Measurements from ENCODE around the gene ZNF8. TPM values are rescaled to one million over a fixed set of nuclear protein-coding genes. Genes with fewer than 3 reads are reported as not detected.
"Not testable (repeated sequence)": the region's sequence is repeated elsewhere in the genome, so short reads cannot be mapped to it uniquely, and the experiment has no call there.

ZNF8 gene
- total and polyA plus RNA-seq, 4 experiments from 2014 or later, result 0.63 to 10.2 (median 5.2) TPM

DNA sequence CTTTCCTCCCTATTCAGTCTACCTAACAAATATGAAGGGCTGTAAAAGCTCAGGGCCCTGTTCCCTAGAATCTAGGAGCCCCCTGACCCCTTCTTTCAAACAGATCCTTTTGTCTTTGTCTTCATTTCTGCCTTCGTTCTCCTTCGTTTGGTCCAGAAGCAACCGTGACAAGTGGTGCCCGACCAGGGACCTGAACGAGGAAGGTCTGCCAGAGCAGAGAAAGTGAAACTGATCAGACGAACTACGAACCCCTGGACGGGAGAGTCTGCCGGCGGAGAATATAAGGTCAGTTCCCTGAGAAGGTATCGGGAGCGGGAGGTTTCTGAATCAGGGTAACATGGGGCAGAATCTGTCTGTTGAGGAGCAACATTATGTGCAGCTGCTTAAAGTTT, 27.2 kb downstream of the ZNF8 start:
- Mint-ChIP-seq H3K27ac (peak overlapping the region; percentile 97 to 100 (median 99)), H3K36me3 (peaks cover 54 to 59% of the 10 kb centered on the region in 2 donors), H3K4me1 (peaks cover 34 to 60% (median 45%) of the 10 kb centered on the region in 4 donors), H3K4me3 (peak overlapping the region; percentile 97 to 100 (median 100)), H3K9me3 (peaks cover 0 to 3% (median 0%) of the 10 kb centered on the region in 8 donors), H3K27me3 (no peaks in the 10 kb centered on the region)
- intact Hi-C loops (cut with micrococcal nuclease), result loop anchor here (1.0 to 5.0 kb wide), 13 partner anchors 20 to 1914 kb away; partner anchors contain the start of genes RPS5, ZNF274, ZNF324B and ZNF446
- H3K27me3 ChIP-seq (ENCODE audit: insufficient read depth, low read length), result no peaks in the 10 kb centered on the region
- CTCF ChIA-PET (ENCODE audit: partially characterized antibody), result interaction anchor here (1.1 to 1.7 kb wide), 3 partner anchors 77 to 214 kb away, joined by 3 to 7 read pairs (median 3); partner anchors contain the start of gene ZNF544
- peak overlapping the region; percentile 95 for H3K27ac ChIP-seq (ENCODE audit: low read depth, low read length)
- peak in 2 of 5 donors; percentile 18 to 40 for DNase-seq
- POLR2A ChIA-PET (ENCODE audit: partially characterized antibody), result interaction anchor here (0.7 to 3.5 kb wide), 10 partner anchors 11 to 169 kb away, joined by 3 to 26 read pairs (median 4); partner anchors contain the start of genes ZNF274, ZNF497, ZNF8 and ZSCAN22
- peaks cover 31% of the 10 kb centered on the region for H3K4me1 ChIP-seq (ENCODE audit: insufficient read depth, low read length)
- H3K4me3 ChIP-seq (ENCODE audit: low read length in 2 of 2), result peak overlapping the region; percentile 50 to 83
- H3K9me3 ChIP-seq (ENCODE audit: control insufficient read depth in 1 of 2, low read length in 2 of 2), result no peaks in the 10 kb centered on the region
- H3K36me3 ChIP-seq (ENCODE audit: insufficient read depth, low read length), result peaks cover 16% of the 10 kb centered on the region

DNA sequence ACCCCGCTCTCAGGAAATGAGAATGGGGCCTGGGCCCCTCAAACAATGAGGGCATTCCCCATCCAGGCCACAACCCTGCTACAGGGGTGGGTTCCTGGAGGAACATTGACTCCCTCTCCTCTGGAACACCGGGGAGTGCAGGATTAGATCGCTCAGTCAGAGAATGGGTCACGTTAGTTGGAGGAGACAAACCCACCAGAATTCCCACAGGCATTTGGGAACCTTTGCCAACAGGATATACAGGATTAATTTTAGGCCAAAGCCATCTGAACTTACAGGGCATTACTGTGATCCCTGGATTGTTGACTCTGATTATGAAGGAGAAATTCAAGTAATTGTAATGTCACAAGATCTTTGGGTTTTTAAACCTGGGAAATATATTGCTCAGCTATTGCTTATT, 29.0 kb downstream of the ZNF8 start:
- H3K27ac Mint-ChIP-seq, result peak overlapping the region in 5 of 7 donors; percentile 17 to 65 (median 57)
- H3K36me3 Mint-ChIP-seq, result peaks cover 61 to 71% of the 10 kb centered on the region in 2 donors

DNA sequence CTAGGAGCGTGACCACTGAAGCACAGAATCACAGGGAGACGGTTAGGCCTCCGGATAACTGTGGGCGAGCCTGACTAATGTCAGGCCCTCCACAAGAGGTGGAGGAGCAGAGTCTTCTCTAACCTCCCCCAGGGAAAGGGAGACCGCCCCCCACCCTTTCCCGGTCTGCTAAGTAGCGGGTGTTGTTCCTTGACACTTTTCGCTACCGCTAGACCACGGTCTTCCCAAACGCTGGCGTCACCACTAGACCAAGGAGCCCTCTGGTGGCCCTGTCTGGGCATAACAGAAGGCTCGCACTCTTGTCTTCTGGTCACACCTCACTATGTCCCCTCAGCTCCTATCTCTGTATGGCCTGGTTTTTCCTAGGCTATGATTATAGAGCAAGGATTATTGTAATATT, 31.9 kb downstream of the ZNF8 start:
- not testable (repeated sequence) for H3K9me3 Mint-ChIP-seq; H3K27me3 ChIP-seq (ENCODE audit: insufficient read depth, low read length); H3K4me3 ChIP-seq (ENCODE audit: low read length in 2 of 2); H3K4me3 Mint-ChIP-seq; H3K27ac Mint-ChIP-seq; H3K27ac ChIP-seq (ENCODE audit: low read depth, low read length); H3K27me3 Mint-ChIP-seq; H3K9me3 ChIP-seq (ENCODE audit: control insufficient read depth in 1 of 2, low read length in 2 of 2)
- H3K4me1 Mint-ChIP-seq, result peaks cover 26 to 48% (median 37%) of the 10 kb centered on the region in 4 donors
- ChIA-PET CTCF (ENCODE audit: partially characterized antibody) (interaction anchor here (0.7 kb wide), 1 partner anchor 83 kb away, joined by 7 read pairs; no protein-coding TSS in a partner anchor), POLR2A (ENCODE audit: partially characterized antibody) (interaction anchor here (1.9 kb wide), 1 partner anchor 52 kb away, joined by 7 read pairs; the partner anchor contains the start of gene ZNF497)
- peaks cover 22% of the 10 kb centered on the region for H3K4me1 ChIP-seq (ENCODE audit: insufficient read depth, low read length)
- peaks cover 51% of the 10 kb centered on the region for H3K36me3 ChIP-seq (ENCODE audit: insufficient read depth, low read length)
- intact Hi-C loops (cut with micrococcal nuclease), result loop anchor here (2.0 kb wide), 1 partner anchor 92 kb away; no protein-coding TSS in a partner anchor
- peak in 1 of 5 donors; percentile 10 for DNase-seq
- peaks cover 80 to 84% of the 10 kb centered on the region in 2 donors for H3K36me3 Mint-ChIP-seq

More for the DNA sequence above, 29.0 kb downstream of the ZNF8 start:
- no peaks in the 10 kb centered on the region for H3K27me3 Mint-ChIP-seq
- peaks cover 34 to 63% (median 50%) of the 10 kb centered on the region in 4 donors for H3K4me1 Mint-ChIP-seq
- H3K4me1 ChIP-seq (ENCODE audit: insufficient read depth, low read length), result peaks cover 31% of the 10 kb centered on the region
- POLR2A ChIA-PET (ENCODE audit: partially characterized antibody), result interaction anchor here (1.1 to 3.5 kb wide), 2 partner anchors 19 to 56 kb away, joined by 3 to 26 read pairs; partner anchors contain the start of genes ZNF497 and ZSCAN22
- DNase-seq, result no peak
- CTCF ChIA-PET (ENCODE audit: partially characterized antibody), result interaction anchor here (0.6 to 1.3 kb wide), 2 partner anchors 73 to 118 kb away, joined by 3 to 4 read pairs; partner anchors contain the start of gene ZNF837
- peaks cover 0 to 3% (median 0%) of the 10 kb centered on the region in 8 donors for H3K9me3 Mint-ChIP-seq
- no peaks in the 10 kb centered on the region for H3K27me3 ChIP-seq (ENCODE audit: insufficient read depth, low read length)
- intact Hi-C loops (cut with micrococcal nuclease), result loop anchor here (5.0 kb wide), 1 partner anchor 1915 kb away; the partner anchor contains the start of gene ZNF582
- H3K27ac ChIP-seq (ENCODE audit: low read depth, low read length), result no peak overlapping the region
- H3K4me3 Mint-ChIP-seq, result peak overlapping the region in 4 of 8 donors; percentile 17 to 49 (median 30)
- H3K36me3 ChIP-seq (ENCODE audit: insufficient read depth, low read length), result peaks cover 28% of the 10 kb centered on the region
- no peaks in the 10 kb centered on the region for H3K9me3 ChIP-seq (ENCODE audit: control insufficient read depth in 1 of 2, low read length in 2 of 2)
- no peak overlapping the region for H3K4me3 ChIP-seq (ENCODE audit: low read length in 2 of 2)

DNA sequence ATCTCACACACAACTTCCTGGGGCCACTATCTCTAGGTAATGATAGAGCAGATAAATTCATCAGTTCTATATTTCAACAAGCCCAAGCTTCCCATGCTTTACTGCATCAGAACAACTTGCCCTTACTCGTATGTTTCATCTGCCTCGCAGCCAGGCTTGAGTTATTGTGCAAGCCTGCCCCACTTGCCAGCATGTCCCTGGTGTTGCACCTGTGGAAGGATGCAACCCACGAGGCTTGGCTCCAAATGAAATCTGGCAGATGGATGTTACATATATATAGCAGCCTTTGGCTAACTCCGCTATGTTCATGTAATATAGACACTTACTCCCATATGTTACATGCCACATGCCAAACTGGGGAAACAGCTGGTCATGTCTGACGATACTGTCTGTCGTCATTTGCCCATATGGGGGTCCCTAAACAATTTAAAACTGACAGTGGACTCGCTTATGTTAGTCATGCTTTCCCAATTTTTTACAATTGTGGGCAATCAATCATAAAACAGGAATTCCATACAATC, 32.6 kb downstream of the ZNF8 start:
- H3K27ac Mint-ChIP-seq, result peak overlapping the region in 2 of 7 donors; percentile 35 to 64
- no peak for DNase-seq
- ChIA-PET POLR2A (ENCODE audit: partially characterized antibody) (no interaction called here), CTCF (ENCODE audit: partially characterized antibody) (interaction anchor here (0.7 kb wide), 1 partner anchor 84 kb away, joined by 7 read pairs; no protein-coding TSS in a partner anchor)
- Histone ChIP-seq H3K4me3 (ENCODE audit: low read length in 2 of 2) (no peak overlapping the region), H3K9me3 (ENCODE audit: control insufficient read depth in 1 of 2, low read length in 2 of 2) (no peaks in the 10 kb centered on the region), H3K27ac (ENCODE audit: low read depth, low read length) (no peak overlapping the region), H3K27me3 (ENCODE audit: insufficient read depth, low read length) (no peaks in the 10 kb centered on the region), H3K36me3 (ENCODE audit: insufficient read depth, low read length) (peaks cover 53% of the 10 kb centered on the region), H3K4me1 (ENCODE audit: insufficient read depth, low read length) (peaks cover 15% of the 10 kb centered on the region)
- H3K4me1 Mint-ChIP-seq, result peaks cover 21 to 40% (median 30%) of the 10 kb centered on the region in 4 donors
- intact Hi-C loops (cut with micrococcal nuclease), result loop anchor here (2.0 kb wide), 1 partner anchor 93 kb away; no protein-coding TSS in a partner anchor
- H3K9me3 Mint-ChIP-seq, result no peaks in the 10 kb centered on the region
- H3K4me3 Mint-ChIP-seq, result no peak overlapping the region
- peaks cover 76 to 82% of the 10 kb centered on the region in 2 donors for H3K36me3 Mint-ChIP-seq
- H3K27me3 Mint-ChIP-seq, result no peaks in the 10 kb centered on the region

DNA sequence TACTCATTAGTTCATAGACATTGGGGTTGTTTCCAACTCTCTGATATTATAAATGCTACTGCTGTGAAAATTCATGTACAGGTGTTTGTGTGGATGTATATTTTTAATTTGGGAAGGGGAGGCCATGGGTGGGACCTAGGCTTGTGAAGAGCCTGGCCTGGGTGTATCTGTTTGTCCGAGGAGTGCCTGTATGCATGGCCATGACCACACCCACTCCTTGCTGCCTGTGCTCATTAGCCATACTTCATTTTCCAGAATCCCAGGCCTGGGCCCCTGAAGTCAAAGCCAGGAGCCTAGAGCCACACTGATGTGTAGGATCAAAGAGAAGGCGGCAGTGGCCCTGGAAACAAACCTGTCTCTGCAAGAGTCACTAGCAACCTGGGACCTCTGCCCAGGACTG, 36.8 kb downstream of the ZNF8 start:
- peaks cover 3 to 6% (median 3%) of the 10 kb centered on the region in 4 donors for H3K4me1 Mint-ChIP-seq
- H3K4me3 Mint-ChIP-seq, result no peak overlapping the region
- Histone ChIP-seq H3K9me3 (ENCODE audit: control insufficient read depth in 1 of 2, low read length in 2 of 2) (no peaks in the 10 kb centered on the region), H3K36me3 (ENCODE audit: insufficient read depth, low read length) (peaks cover 37% of the 10 kb centered on the region), H3K4me1 (ENCODE audit: insufficient read depth, low read length) (no peaks in the 10 kb centered on the region), H3K4me3 (ENCODE audit: low read length in 2 of 2) (no peak overlapping the region), H3K27me3 (ENCODE audit: insufficient read depth, low read length) (no peaks in the 10 kb centered on the region), H3K27ac (ENCODE audit: low read depth, low read length) (no peak overlapping the region)
- H3K36me3 Mint-ChIP-seq, result peaks cover 43 to 47% of the 10 kb centered on the region in 2 donors
- no peak overlapping the region for H3K27ac Mint-ChIP-seq
- DNase-seq, result no peak
- ChIA-PET POLR2A (ENCODE audit: partially characterized antibody) (no interaction called here), CTCF (ENCODE audit: partially characterized antibody) (no interaction called here)
- intact Hi-C loops (cut with micrococcal nuclease), result no loop called here
- no peaks in the 10 kb centered on the region for H3K9me3 Mint-ChIP-seq
- H3K27me3 Mint-ChIP-seq, result no peaks in the 10 kb centered on the region

DNA sequence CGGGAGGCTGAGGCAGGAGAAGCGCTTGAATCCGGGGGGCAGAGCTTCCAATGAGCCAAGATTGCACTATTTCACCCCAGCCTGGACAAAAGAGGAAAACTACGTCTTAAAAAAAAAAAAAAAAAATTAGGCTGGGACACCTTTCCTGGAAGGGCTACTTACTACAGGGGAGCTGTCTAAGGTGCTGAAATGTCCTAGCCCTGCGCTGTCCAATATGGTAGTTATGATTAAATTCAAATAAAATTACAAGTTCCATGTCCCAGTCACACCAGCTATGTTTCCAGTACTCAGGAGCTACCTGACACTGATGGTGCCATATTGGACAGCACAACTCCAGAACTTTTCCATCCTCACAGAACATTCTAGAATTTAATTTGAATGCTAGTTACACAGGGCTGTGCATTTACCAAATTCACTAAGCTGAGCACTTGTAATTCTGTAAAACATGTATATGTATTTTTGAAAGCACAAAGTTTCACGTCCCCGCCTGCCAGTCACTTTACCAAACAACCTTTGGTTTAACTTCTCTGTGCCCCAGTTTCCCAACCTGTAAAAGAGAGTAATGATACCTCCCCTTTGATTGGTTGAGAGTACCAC, 38.8 kb downstream of the ZNF8 start:
- Histone ChIP-seq H3K27ac (ENCODE audit: low read depth, low read length) (no peak overlapping the region), H3K4me1 (ENCODE audit: insufficient read depth, low read length) (no peaks in the 10 kb centered on the region), H3K36me3 (ENCODE audit: insufficient read depth, low read length) (peaks cover 26% of the 10 kb centered on the region), H3K4me3 (ENCODE audit: low read length in 2 of 2) (no peak overlapping the region), H3K27me3 (ENCODE audit: insufficient read depth, low read length) (no peaks in the 10 kb centered on the region), H3K9me3 (ENCODE audit: control insufficient read depth in 1 of 2, low read length in 2 of 2) (no peaks in the 10 kb centered on the region)
- Mint-ChIP-seq H3K4me3 (no peak overlapping the region), H3K27me3 (no peaks in the 10 kb centered on the region), H3K36me3 (peaks cover 27 to 31% of the 10 kb centered on the region in 2 donors), H3K27ac (peak overlapping the region in 1 of 7 donors; percentile 43), H3K9me3 (no peaks in the 10 kb centered on the region), H3K4me1 (peaks cover 0 to 3% (median 0%) of the 10 kb centered on the region in 4 donors)
- ChIA-PET CTCF (ENCODE audit: partially characterized antibody) (interaction anchor here (0.9 to 1.0 kb wide), 2 partner anchors 8 to 45 kb away, joined by 3 to 5 read pairs; partner anchors contain the start of gene ZNF497), POLR2A (ENCODE audit: partially characterized antibody) (interaction anchor here (0.6 to 1.7 kb wide), 5 partner anchors 12 to 191 kb away, joined by 3 to 5 read pairs (median 4); partner anchors contain the start of genes ERVK3-1 and ZNF497)
- intact Hi-C loops (cut with micrococcal nuclease), result no loop called here
- DNase-seq, result peak in 1 of 5 donors; percentile 15

Measured in CD4-positive, alpha-beta memory T cell (primary cell).